Parathyroid adenoma (tissue), 2 donors: ENCODE measurements around the gene SMAD3.
A peak's percentile ranks its signal among the peaks of the same experiment; 100 is the strongest.

ENCODE experiments used
- H2AFZ ChIP-seq: fragments of 300-600 bp; sonication (generic); one replicate; pipeline ENCODE4 v1.7.0; 2017; ENCODE audit warnings: antibody characterized with exemption, mild to moderate bottlenecking
- H3K27ac ChIP-seq: fragments of 300-600 bp; sonication (generic); one replicate; pipeline ENCODE4 v1.7.0; 2017
- H3K27me3 ChIP-seq: fragments of 300-600 bp; sonication (generic); one replicate; pipeline ENCODE4 v1.7.0; 2017; ENCODE audit warnings: low read length; ENCODE audit not compliant: control insufficient read depth, insufficient read depth
- H3K36me3 ChIP-seq: fragments of 300-600 bp; sonication (generic); one replicate; pipeline ENCODE4 v1.7.0; 2017; ENCODE audit warnings: low read length; ENCODE audit not compliant: control insufficient read depth, insufficient read depth
- H3K4me1 ChIP-seq: fragments of 300-600 bp; sonication (generic); one replicate; pipeline ENCODE4 v1.7.0; 2017; ENCODE audit warnings: control low read depth
- H3K4me2 ChIP-seq: fragments of 300-600 bp; sonication (generic); one replicate; pipeline ENCODE4 v1.7.0; 2017; ENCODE audit warnings: low read length
- H3K4me3 ChIP-seq: fragments of 300-600 bp; sonication (generic); one replicate; pipeline ENCODE4 v1.7.0; 2017; ENCODE audit warnings: low read depth, low read length
- H3K79me2 ChIP-seq: fragments of 300-600 bp; sonication (generic); one replicate; pipeline ENCODE4 v1.7.0; 2017; ENCODE audit warnings: control low read depth
- H3K9ac ChIP-seq: fragments of 300-600 bp; sonication (generic); one replicate; pipeline ENCODE4 v1.7.0; 2017; ENCODE audit warnings: mild to moderate bottlenecking
- H3K9me3 ChIP-seq: fragments of 300-600 bp; sonication (generic); one replicate; pipeline ENCODE4 v1.7.0; 2017; ENCODE audit warnings: low read length; ENCODE audit not compliant: control insufficient read depth
- TF ChIP-seq, protein P1 (sequence below): fragments of 300-600 bp; sonication (generic); IDR thresholded peaks from one replicate; pipeline ENCODE4 v1.7.0; 2017; ENCODE audit warnings: antibody characterized with exemption, mild to moderate bottlenecking
- donor health status: primary hyperparathyroidism.

The SMAD3 gene

DNA sequence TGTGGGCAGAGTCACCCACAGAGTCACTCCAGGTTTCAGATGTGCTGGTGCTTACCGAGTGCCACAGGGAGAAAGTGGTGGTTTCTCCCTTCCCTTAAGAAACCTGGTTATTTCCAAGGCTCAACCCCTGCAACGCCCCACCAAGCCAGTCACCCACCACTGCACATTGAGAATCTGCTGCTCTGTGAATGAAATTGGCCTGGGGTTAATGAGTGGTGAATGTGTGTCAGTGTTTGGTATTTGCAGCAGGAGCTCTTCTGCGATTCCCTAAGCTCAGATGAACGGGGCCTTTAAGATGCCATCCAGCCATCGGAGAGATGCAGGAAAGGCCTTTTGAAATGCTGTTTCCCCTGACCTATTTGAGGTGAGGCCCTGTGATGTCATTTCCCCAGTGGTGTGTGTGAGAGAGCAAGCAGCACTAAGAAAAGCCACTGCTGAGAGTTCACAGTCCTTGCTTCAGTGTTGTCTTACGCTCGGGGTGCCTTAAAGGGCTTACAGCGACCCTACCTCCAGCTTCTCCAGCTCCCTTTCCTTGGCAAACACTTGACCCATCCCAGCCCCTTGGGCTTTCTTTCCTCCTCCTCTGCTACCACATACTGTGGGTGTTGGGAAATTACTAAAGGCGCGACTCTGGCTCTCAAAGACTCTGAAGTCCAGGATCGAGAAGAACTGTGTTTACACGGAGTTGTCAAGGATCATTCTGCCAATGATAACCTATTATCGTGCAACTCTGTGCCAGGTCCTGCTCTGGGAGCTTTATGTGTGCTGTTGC lies 68.9 kb downstream of the SMAD3 start:
- Histone ChIP-seq H3K4me3 (no peak overlapping the region), H3K4me2 (no peak overlapping the region), H3K9ac (no peak overlapping the region), H2AFZ (no peak overlapping the region), H3K9me3 (no peaks in the 10 kb centered on the region), H3K79me2 (peaks cover 16% of the 10 kb centered on the region), H3K4me1 (peaks cover 13% of the 10 kb centered on the region), H3K36me3 (no peaks in the 10 kb centered on the region), H3K27ac (peak overlapping the region; percentile 47), H3K27me3 (no peaks in the 10 kb centered on the region)
- TF ChIP-seq, protein P1, sequence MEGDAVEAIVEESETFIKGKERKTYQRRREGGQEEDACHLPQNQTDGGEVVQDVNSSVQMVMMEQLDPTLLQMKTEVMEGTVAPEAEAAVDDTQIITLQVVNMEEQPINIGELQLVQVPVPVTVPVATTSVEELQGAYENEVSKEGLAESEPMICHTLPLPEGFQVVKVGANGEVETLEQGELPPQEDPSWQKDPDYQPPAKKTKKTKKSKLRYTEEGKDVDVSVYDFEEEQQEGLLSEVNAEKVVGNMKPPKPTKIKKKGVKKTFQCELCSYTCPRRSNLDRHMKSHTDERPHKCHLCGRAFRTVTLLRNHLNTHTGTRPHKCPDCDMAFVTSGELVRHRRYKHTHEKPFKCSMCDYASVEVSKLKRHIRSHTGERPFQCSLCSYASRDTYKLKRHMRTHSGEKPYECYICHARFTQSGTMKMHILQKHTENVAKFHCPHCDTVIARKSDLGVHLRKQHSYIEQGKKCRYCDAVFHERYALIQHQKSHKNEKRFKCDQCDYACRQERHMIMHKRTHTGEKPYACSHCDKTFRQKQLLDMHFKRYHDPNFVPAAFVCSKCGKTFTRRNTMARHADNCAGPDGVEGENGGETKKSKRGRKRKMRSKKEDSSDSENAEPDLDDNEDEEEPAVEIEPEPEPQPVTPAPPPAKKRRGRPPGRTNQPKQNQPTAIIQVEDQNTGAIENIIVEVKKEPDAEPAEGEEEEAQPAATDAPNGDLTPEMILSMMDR = no peak

DNA sequence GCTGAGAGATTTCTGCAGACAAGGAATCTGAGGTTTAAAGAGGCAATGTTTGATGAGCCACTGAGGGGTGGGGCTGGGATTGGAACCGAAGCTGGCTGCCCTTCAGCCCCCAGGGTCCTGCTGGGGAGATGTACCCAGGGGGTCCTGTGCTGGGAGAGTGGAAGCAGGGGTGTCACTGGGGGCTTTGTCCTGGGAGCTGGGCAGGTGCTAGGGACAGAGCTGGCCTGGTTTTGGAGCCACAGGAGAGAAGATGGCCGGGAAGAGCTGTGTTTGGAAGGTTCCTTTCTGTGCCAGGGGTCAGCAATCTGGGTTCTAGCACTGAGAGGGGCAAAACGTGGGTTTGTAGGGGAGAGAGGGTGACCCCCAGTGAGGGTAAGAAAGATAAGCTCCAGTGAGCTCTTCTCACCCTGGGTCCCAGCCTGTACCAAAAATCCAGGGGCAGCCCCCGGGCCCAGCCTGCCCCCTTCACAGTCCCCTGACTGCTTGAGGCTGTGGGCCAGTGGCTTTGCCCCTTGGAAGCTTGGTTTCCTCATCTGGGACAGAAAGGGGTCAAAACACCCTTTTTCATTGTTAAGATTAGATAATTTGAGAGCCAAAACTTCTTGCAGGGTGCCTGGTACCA lies 69.6 kb downstream of the SMAD3 start:
- Histone ChIP-seq H3K4me3 (no peak overlapping the region), H3K4me2 (no peak overlapping the region), H3K36me3 (no peaks in the 10 kb centered on the region), H3K4me1 (peaks cover 16% of the 10 kb centered on the region), H3K9ac (no peak overlapping the region), H3K79me2 (peaks cover 16% of the 10 kb centered on the region), H3K27me3 (no peaks in the 10 kb centered on the region), H3K27ac (peak overlapping the region; percentile 47), H3K9me3 (no peaks in the 10 kb centered on the region), H2AFZ (no peak overlapping the region)
- TF ChIP-seq, protein P1 = no peak

DNA sequence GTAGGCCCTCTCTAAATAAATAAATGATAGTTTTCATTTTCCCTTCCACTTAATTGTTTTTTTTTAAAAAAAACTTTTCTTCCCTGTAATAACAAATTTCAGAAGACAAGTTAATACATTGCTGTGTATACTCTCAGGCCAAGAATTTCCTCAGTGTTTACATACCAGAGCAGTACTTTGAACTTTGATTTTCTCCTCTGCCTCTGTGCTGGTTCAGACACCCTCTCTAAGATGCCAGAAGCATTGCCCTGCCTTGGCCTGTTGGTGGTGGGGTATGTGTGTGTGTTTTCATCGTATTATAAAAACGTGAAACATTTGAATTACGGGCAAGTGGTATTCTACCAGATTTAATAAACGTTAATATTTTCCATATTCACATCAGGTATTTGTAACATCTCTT lies 70.1 kb downstream of the SMAD3 start:
- H3K4me3 ChIP-seq = no peak overlapping the region
- no peaks in the 10 kb centered on the region for H3K9me3 ChIP-seq
- H3K4me2 ChIP-seq = no peak overlapping the region
- TF ChIP-seq, protein P1 = no peak
- H3K9ac ChIP-seq = no peak overlapping the region
- H2AFZ ChIP-seq = no peak overlapping the region
- no peaks in the 10 kb centered on the region for H3K36me3 ChIP-seq
- H3K79me2 ChIP-seq = peaks cover 16% of the 10 kb centered on the region
- H3K4me1 ChIP-seq = peaks cover 16% of the 10 kb centered on the region
- no peak overlapping the region for H3K27ac ChIP-seq
- no peaks in the 10 kb centered on the region for H3K27me3 ChIP-seq

DNA sequence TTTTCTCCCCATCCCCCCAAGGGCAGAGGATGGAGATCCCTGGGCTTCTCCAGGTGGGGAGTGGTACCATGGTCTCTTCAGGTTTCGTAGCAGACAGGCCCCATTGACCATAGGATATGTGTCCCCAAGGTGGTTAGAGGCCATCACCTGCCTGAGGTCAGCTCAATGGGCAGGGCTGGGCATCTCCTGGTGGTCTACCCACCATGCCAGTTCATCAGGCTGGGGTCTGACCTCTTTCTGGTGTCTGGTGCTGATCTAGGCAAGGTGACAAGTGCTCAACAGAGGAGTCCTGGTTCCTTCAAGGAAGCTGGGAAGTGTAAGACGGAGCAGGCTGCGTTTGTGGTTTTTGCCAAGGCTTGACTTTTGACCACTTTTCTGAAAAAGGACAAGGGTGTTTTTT lies 71.4 kb downstream of the SMAD3 start:
- Histone ChIP-seq H3K9ac (no peak overlapping the region), H3K4me2 (no peak overlapping the region), H3K9me3 (no peaks in the 10 kb centered on the region), H3K27ac (no peak overlapping the region), H3K36me3 (no peaks in the 10 kb centered on the region), H3K79me2 (peaks cover 28% of the 10 kb centered on the region), H3K4me3 (no peak overlapping the region), H3K27me3 (no peaks in the 10 kb centered on the region), H3K4me1 (peaks cover 12% of the 10 kb centered on the region), H2AFZ (no peak overlapping the region)
- TF ChIP-seq, protein P1 = no peak

DNA sequence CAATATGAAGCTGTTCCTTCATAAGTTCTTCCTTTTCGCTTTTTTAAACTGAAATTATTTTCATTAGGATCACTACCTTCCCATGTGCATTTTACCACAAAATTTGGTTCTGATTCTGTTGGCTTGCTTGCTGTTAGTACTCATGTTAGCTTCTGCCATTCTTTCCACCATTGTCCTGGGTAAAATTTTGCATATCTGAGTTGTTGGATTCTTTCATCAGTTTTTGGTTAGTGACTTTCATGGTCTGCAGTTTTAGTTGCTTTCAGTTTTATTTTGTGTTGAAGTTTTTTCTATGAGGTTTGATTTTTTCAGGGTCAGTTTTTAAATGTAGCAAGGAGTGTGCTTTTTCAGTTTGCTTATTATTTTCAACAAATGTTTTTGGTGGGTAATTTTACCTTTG lies 71.9 kb downstream of the SMAD3 start:
- Histone ChIP-seq H3K36me3 (no peaks in the 10 kb centered on the region), H2AFZ (no peak overlapping the region), H3K4me2 (no peak overlapping the region), H3K79me2 (peaks cover 26% of the 10 kb centered on the region), H3K9ac (no peak overlapping the region), H3K4me1 (peaks cover 12% of the 10 kb centered on the region), H3K4me3 (no peak overlapping the region), H3K27me3 (no peaks in the 10 kb centered on the region), H3K9me3 (no peaks in the 10 kb centered on the region), H3K27ac (no peak overlapping the region)
- TF ChIP-seq, protein P1 = no peak
